Naive thymus-derived CD4-positive, alpha-beta T cell (primary cell): ENCODE results near the gene MAP3K7CL. TPM values are rescaled to one million over a fixed set of nuclear protein-coding genes. Genes with fewer than 3 reads are reported as not detected.

ENCODE experiments used
- ATAC-seq: fragments of 150-1000 bp; cut with Tn5 transposase; 2 replicates; pipeline ENCODE4 v1.10.0; 2021; ENCODE audit warnings: mild to moderate bottlenecking, moderate library complexity
- CTCF ChIA-PET: fragments of 350-600 bp; sonication (Branson Sonifier 250); formaldehyde crosslinking; loops from one replicate; lab custom pipeline; 2021; ENCODE audit warnings: antibody characterized with exemption; lab: Charles Lee
- POLR2A ChIA-PET: fragments of 350-600 bp; sonication (Branson Sonifier 250); formaldehyde crosslinking; loops from one replicate; lab custom pipeline; 2021; ENCODE audit warnings: antibody characterized with exemption, inconsistent platforms; lab: Charles Lee
- DNase-seq, 9 donors: peaks; one replicate each; pipeline versions ENCODE4 v3.0.0 to v3.0.0-alpha.2; 2020 to 2022; ENCODE audit warnings: mixed read lengths in 1 of 9
- H3K27ac ChIP-seq: one replicate; pipeline ENCODE4 v1.7.0; 2013; ENCODE audit warnings: mild to moderate bottlenecking, low read depth, low read length, moderate library complexity
- H3K27me3 ChIP-seq, 2 donors: one replicate each; pipeline ENCODE4 v1.7.0; 2013; ENCODE audit warnings: low read length in 2 of 2, mild to moderate bottlenecking in 2 of 2, moderate library complexity in 2 of 2; ENCODE audit not compliant: control insufficient read depth in 2 of 2, insufficient read depth in 2 of 2
- H3K36me3 ChIP-seq, 3 experiments: 1 replicate in 2 of 3; 2 replicates in 1 of 3; pipeline ENCODE4 v1.7.0; 2013; ENCODE audit warnings: low read length in 3 of 3, mild to moderate bottlenecking in 3 of 3, moderate library complexity in 1 of 3; ENCODE audit not compliant: insufficient read depth in 3 of 3, control insufficient read depth in 2 of 3
- H3K4me1 ChIP-seq, 2 donors: one replicate each; pipeline ENCODE4 v1.7.0; 2013; ENCODE audit warnings: low read length in 2 of 2, mild to moderate bottlenecking in 2 of 2, moderate library complexity in 1 of 2; ENCODE audit not compliant: control insufficient read depth in 2 of 2, insufficient read depth in 2 of 2
- H3K4me3 ChIP-seq: 2 replicates; pipeline ENCODE4 v1.7.0; 2013; ENCODE audit warnings: mild to moderate bottlenecking, low read length
- H3K9me3 ChIP-seq, 3 experiments: 1 replicate in 2 of 3; 2 replicates in 1 of 3; pipeline ENCODE4 v1.7.0; 2013; ENCODE audit warnings: low read length in 3 of 3; ENCODE audit not compliant: control insufficient read depth in 2 of 3
- H3K27ac Mint-ChIP-seq, 9 donors: one replicate each; pipeline ENCODE4 v1.8.0; 2020 to 2022; ENCODE audit warnings: mixed read lengths in 9 of 9, mild to moderate bottlenecking in 8 of 9, moderate library complexity in 5 of 9, inconsistent platforms in 2 of 9
- H3K27me3 Mint-ChIP-seq, 5 donors: one replicate each; pipeline ENCODE4 v1.8.0; 2021 to 2022; ENCODE audit warnings: mixed read lengths in 5 of 5, mild to moderate bottlenecking in 1 of 5
- H3K36me3 Mint-ChIP-seq, 5 donors: one replicate each; pipeline ENCODE4 v1.8.0; 2020 to 2022; ENCODE audit warnings: mixed read lengths in 5 of 5, mild to moderate bottlenecking in 3 of 5, inconsistent platforms in 1 of 5
- H3K4me1 Mint-ChIP-seq, 7 donors: one replicate each; pipeline ENCODE4 v1.8.0; 2020 to 2022; ENCODE audit warnings: mixed read lengths in 7 of 7, mild to moderate bottlenecking in 3 of 7, inconsistent platforms in 1 of 7
- H3K4me3 Mint-ChIP-seq, 10 donors: one replicate each; pipeline ENCODE4 v1.8.0; 2020 to 2022; ENCODE audit warnings: mild to moderate bottlenecking in 10 of 10, mixed read lengths in 10 of 10, moderate library complexity in 6 of 10, inconsistent platforms in 2 of 10
- H3K9me3 Mint-ChIP-seq, 11 donors: one replicate each; pipeline ENCODE4 v1.8.0; 2020 to 2022; ENCODE audit warnings: mixed read lengths in 11 of 11, mild to moderate bottlenecking in 4 of 11, inconsistent platforms in 1 of 11, moderate library complexity in 1 of 11
- intact Hi-C, 2 donors: fragments of 100-400 bp; cut with micrococcal nuclease; formaldehyde crosslinking; loops; one replicate each; pipeline ENCODE4 v1.15.1; 2023
- polyA plus RNA-seq, 2 donors: library from polyadenylated mRNA; unstranded; fragments of 300-500 nt; fragmentation: Illumina TruSeq; gene quantifications; one replicate each; pipeline ENCODE4 v1.2.3, GENCODE V29; 2021
- total RNA-seq, 6 experiments: library from RNA in 5 of 6; stranded (reverse) in 5 of 6; gene quantifications; 1 replicate in 5 of 6; 2 replicates in 1 of 6; pipeline ENCODE4 v1.2.3 and lab custom pipeline; 2021 to 2026

MAP3K7CL gene
- total and polyA plus RNA-seq, 7 experiments from 2014 or later: 2.7 to 11.6 (median 6.8) TPM

GRCh38 chr21:29177800-29178199 lies 47.4 kb downstream of the MAP3K7CL start:
- peaks cover 0 to 2% (median 0%) of the 10 kb centered on the region in 5 donors for H3K27me3 Mint-ChIP-seq
- ATAC-seq: no peak
- H3K4me3 Mint-ChIP-seq: no peak overlapping the region
- Histone ChIP-seq H3K27ac (no peak overlapping the region), H3K36me3 (no peaks in the 10 kb centered on the region), H3K4me3 (no peak overlapping the region), H3K4me1 (no peaks in the 10 kb centered on the region), H3K27me3 (no peaks in the 10 kb centered on the region), H3K9me3 (no peaks in the 10 kb centered on the region)
- intact Hi-C loops: no loop called here
- H3K36me3 Mint-ChIP-seq: peaks cover 0 to 10% (median 0%) of the 10 kb centered on the region in 5 donors
- CTCF ChIA-PET: no interaction called here
- no peak overlapping the region for H3K27ac Mint-ChIP-seq
- POLR2A ChIA-PET: no interaction called here
- H3K9me3 Mint-ChIP-seq: no peaks in the 10 kb centered on the region
- H3K4me1 Mint-ChIP-seq: peaks cover 0 to 25% (median 0%) of the 10 kb centered on the region in 7 donors
- no peak for DNase-seq

GRCh38 chr21:29178926-29179325 lies 48.5 kb downstream of the MAP3K7CL start:
- H3K27me3 Mint-ChIP-seq: peaks cover 0 to 7% (median 0%) of the 10 kb centered on the region in 5 donors
- peaks cover 0 to 16% (median 0%) of the 10 kb centered on the region in 5 donors for H3K36me3 Mint-ChIP-seq
- no peak overlapping the region for H3K27ac Mint-ChIP-seq
- ChIA-PET CTCF (no interaction called here), POLR2A (no interaction called here)
- no peaks in the 10 kb centered on the region for H3K27me3 ChIP-seq
- peaks cover 0 to 30% (median 0%) of the 10 kb centered on the region in 7 donors for H3K4me1 Mint-ChIP-seq
- no peaks in the 10 kb centered on the region for H3K9me3 ChIP-seq
- H3K9me3 Mint-ChIP-seq: no peaks in the 10 kb centered on the region
- no peak overlapping the region for H3K27ac ChIP-seq
- DNase-seq: no peak
- no peak overlapping the region for H3K4me3 Mint-ChIP-seq
- intact Hi-C loops: no loop called here
- H3K4me3 ChIP-seq: no peak overlapping the region
- no peak for ATAC-seq
- H3K36me3 ChIP-seq: no peaks in the 10 kb centered on the region
- H3K4me1 ChIP-seq: no peaks in the 10 kb centered on the region

GRCh38 chr21:29179503-29179902 lies 49.1 kb downstream of the MAP3K7CL start:
- CTCF ChIA-PET: no interaction called here

GRCh38 chr21:29181799-29182470 lies 51.5 kb downstream of the MAP3K7CL start:
- Histone ChIP-seq H3K9me3 (no peaks in the 10 kb centered on the region), H3K4me3 (no peak overlapping the region), H3K27me3 (peaks cover 0 to 3% of the 10 kb centered on the region in 2 donors), H3K4me1 (no peaks in the 10 kb centered on the region), H3K27ac (no peak overlapping the region), H3K36me3 (no peaks in the 10 kb centered on the region)
- CTCF ChIA-PET: no interaction called here
- no peak for DNase-seq
- Mint-ChIP-seq H3K4me3 (peak overlapping the region in 1 of 10 donors; percentile 74), H3K27ac (peak overlapping the region in 1 of 9 donors; percentile 84), H3K9me3 (no peaks in the 10 kb centered on the region), H3K4me1 (peaks cover 0 to 29% (median 0%) of the 10 kb centered on the region in 7 donors), H3K36me3 (peaks cover 0 to 16% (median 0%) of the 10 kb centered on the region in 5 donors), H3K27me3 (peaks cover 0 to 7% (median 0%) of the 10 kb centered on the region in 5 donors)
- intact Hi-C loops: no loop called here
- ATAC-seq: peak; percentile 49
- POLR2A ChIA-PET: no interaction called here

More at GRCh38 chr21:29179503-29179902, 49.1 kb downstream of the MAP3K7CL start:
- Mint-ChIP-seq H3K36me3 (peaks cover 0 to 16% (median 0%) of the 10 kb centered on the region in 5 donors), H3K4me3 (no peak overlapping the region), H3K4me1 (peaks cover 0 to 33% (median 0%) of the 10 kb centered on the region in 7 donors), H3K9me3 (no peaks in the 10 kb centered on the region), H3K27me3 (peaks cover 0 to 7% (median 0%) of the 10 kb centered on the region in 5 donors), H3K27ac (no peak overlapping the region)
- DNase-seq: no peak
- intact Hi-C loops: no loop called here
- no peak overlapping the region for H3K4me3 ChIP-seq
- POLR2A ChIA-PET: no interaction called here
- peaks cover 0 to 3% of the 10 kb centered on the region in 2 donors for H3K27me3 ChIP-seq
- H3K4me1 ChIP-seq: no peaks in the 10 kb centered on the region
- H3K27ac ChIP-seq: no peak overlapping the region
- ATAC-seq: no peak
- H3K36me3 ChIP-seq: no peaks in the 10 kb centered on the region
- H3K9me3 ChIP-seq: no peaks in the 10 kb centered on the region

GRCh38 chr21:29182691-29183092 lies 52.2 kb downstream of the MAP3K7CL start:
- peaks cover 0 to 16% (median 0%) of the 10 kb centered on the region in 5 donors for H3K36me3 Mint-ChIP-seq
- H3K27ac Mint-ChIP-seq: no peak overlapping the region
- POLR2A ChIA-PET: no interaction called here
- no peak for DNase-seq
- Histone ChIP-seq H3K4me3 (no peak overlapping the region), H3K9me3 (no peaks in the 10 kb centered on the region), H3K4me1 (no peaks in the 10 kb centered on the region), H3K27me3 (peaks cover 0 to 3% of the 10 kb centered on the region in 2 donors), H3K36me3 (no peaks in the 10 kb centered on the region), H3K27ac (no peak overlapping the region)
- H3K4me1 Mint-ChIP-seq: peaks cover 0 to 29% (median 0%) of the 10 kb centered on the region in 7 donors
- no peaks in the 10 kb centered on the region for H3K9me3 Mint-ChIP-seq
- H3K4me3 Mint-ChIP-seq: peak overlapping the region in 1 of 10 donors; percentile 74
- CTCF ChIA-PET: no interaction called here
- peaks cover 0 to 7% (median 0%) of the 10 kb centered on the region in 5 donors for H3K27me3 Mint-ChIP-seq
- ATAC-seq: no peak
- intact Hi-C loops: no loop called here

- H3K9me3 ChIP-seq: no peaks in the 10 kb centered on the region
- DNase-seq (no peak), ATAC-seq (peak; percentile 86)
- H3K4me1 ChIP-seq: no peaks in the 10 kb centered on the region
- no peak overlapping the region for H3K27ac Mint-ChIP-seq
- H3K4me3 Mint-ChIP-seq: no peak overlapping the region
- H3K36me3 Mint-ChIP-seq: peaks cover 0 to 12% (median 0%) of the 10 kb centered on the region in 5 donors
- H3K36me3 ChIP-seq: no peaks in the 10 kb centered on the region
- intact Hi-C loops: no loop called here
- H3K4me1 Mint-ChIP-seq: peaks cover 0 to 23% (median 0%) of the 10 kb centered on the region in 7 donors
- no peak overlapping the region for H3K27ac ChIP-seq
- H3K4me3 ChIP-seq: no peak overlapping the region
- CTCF ChIA-PET: no interaction called here
- POLR2A ChIA-PET: no interaction called here
- peaks cover 0 to 7% (median 0%) of the 10 kb centered on the region in 5 donors for H3K27me3 Mint-ChIP-seq
- H3K9me3 Mint-ChIP-seq: no peaks in the 10 kb centered on the region
- peaks cover 0 to 3% of the 10 kb centered on the region in 2 donors for H3K27me3 ChIP-seq
Observed at GRCh38 chr21:29184037-29184436, 53.6 kb downstream of the MAP3K7CL start.

GRCh38 chr21:29185172-29185571 lies 54.7 kb downstream of the MAP3K7CL start:
- Mint-ChIP-seq H3K9me3 (no peaks in the 10 kb centered on the region), H3K27me3 (peaks cover 0 to 7% (median 0%) of the 10 kb centered on the region in 5 donors), H3K4me1 (peaks cover 0 to 23% (median 0%) of the 10 kb centered on the region in 7 donors), H3K4me3 (no peak overlapping the region), H3K27ac (no peak overlapping the region), H3K36me3 (peaks cover 0 to 11% (median 0%) of the 10 kb centered on the region in 5 donors)
- no peaks in the 10 kb centered on the region for H3K4me1 ChIP-seq
- CTCF ChIA-PET: no interaction called here
- ATAC-seq (no peak), DNase-seq (no peak)
- H3K9me3 ChIP-seq: no peaks in the 10 kb centered on the region
- no peak overlapping the region for H3K27ac ChIP-seq
- H3K27me3 ChIP-seq: peaks cover 0 to 3% of the 10 kb centered on the region in 2 donors
- H3K36me3 ChIP-seq: no peaks in the 10 kb centered on the region
- POLR2A ChIA-PET: no interaction called here
- intact Hi-C loops: no loop called here
- no peak overlapping the region for H3K4me3 ChIP-seq
